Glomerular visceral epithelial cell (primary cell): ENCODE measurements around the gene CEP126.

ENCODE experiments used
- DNase-seq: peaks from one replicate; pipeline ENCODE4 v3.0.0-alpha.2; 2016; ENCODE audit errors: extremely low spot score

Gene CEP126

GRCh38 chr11:102010776-102011494 is 96.1 kb downstream of the CEP126 start:
- peak; percentile 87 for DNase-seq

- no peak for DNase-seq
Observed at GRCh38 chr11:102012946-102013345, 98.1 kb downstream of the CEP126 start.

GRCh38 chr11:102014756-102015155 is 99.9 kb downstream of the CEP126 start:
- no peak for DNase-seq

GRCh38 chr11:102017026-102017425 is 102.2 kb downstream of the CEP126 start:
- DNase-seq: no peak

GRCh38 chr11:102026217-102026616 is 111.4 kb downstream of the CEP126 start:
- DNase-seq: no peak

GRCh38 chr11:102026959-102027358 is 112.1 kb downstream of the CEP126 start:
- DNase-seq: no peak

GRCh38 chr11:102036757-102037156 is 121.9 kb downstream of the CEP126 start:
- DNase-seq: no peak

GRCh38 chr11:102046841-102047240 is 132.0 kb downstream of the CEP126 start:
- no peak for DNase-seq

GRCh38 chr11:102047305-102047924 is 132.6 kb downstream of the CEP126 start, which contains the start of gene CFAP300:
Gene CFAP300, plus strand, starts transcription at chr11:102047437. Its CDS starts 34 bp downstream, at chr11:102047471.
- DNase-seq: peak; percentile 25
